Measurements from ENCODE around the gene ITPR1.

The ITPR1 gene

GRCh38 chr3:4689021-4689420 lies 195.9 kb downstream of the ITPR1 start:
- ChIA-PET CTCF (interaction anchor here (1.7 kb wide), 1 partner anchor 10 kb away, joined by 6 read pairs; no protein-coding TSS in a partner anchor), POLR2A (no interaction called here)
- no peak for DNase-seq
- Histone ChIP-seq H3K4me1 (ENCODE audit: control extremely low read depth in 1 of 4, control insufficient read depth in 4 of 4, insufficient read depth in 4 of 4, low read length in 3 of 4) (no peaks in the 10 kb centered on the region), H3K9me3 (ENCODE audit: control extremely low read depth in 1 of 5, control insufficient read depth in 4 of 5, insufficient read depth in 2 of 5, low read depth in 1 of 5, low read length in 4 of 5) (peaks cover 1 to 14% (median 4%) of the 10 kb centered on the region in 5 experiments), H3K27me3 (replicated peaks in 2 of 5; ENCODE audit: control insufficient read depth in 4 of 5, insufficient read depth in 5 of 5, low read length in 4 of 5) (no peaks in the 10 kb centered on the region), H3K36me3 (ENCODE audit: control insufficient read depth in 4 of 4, insufficient read depth in 4 of 4, low read length in 3 of 4) (peaks cover 56 to 96% (median 75%) of the 10 kb centered on the region in 4 experiments), H3K27ac (ENCODE audit: insufficient read depth in 1 of 2, low read depth in 1 of 2, low read length in 2 of 2, poor library complexity in 1 of 2, severe bottlenecking in 2 of 2) (no peak overlapping the region), H3K4me3 (ENCODE audit: control insufficient read depth in 1 of 7, extremely low read depth in 1 of 7, insufficient read depth in 4 of 7, low read depth in 2 of 7, low read length in 6 of 7) (no peak overlapping the region)

GRCh38 chr3:4690277-4690676 lies 197.1 kb downstream of the ITPR1 start:
- WGBS (ENCODE audit: insufficient coverage): no CpG with 5 or more reads among the region's 1 CpG
- Histone ChIP-seq H3K4me1 (ENCODE audit: control extremely low read depth in 1 of 4, control insufficient read depth in 4 of 4, insufficient read depth in 4 of 4, low read length in 3 of 4) (peaks cover 0 to 3% (median under 1%) of the 10 kb centered on the region in 4 experiments), H3K36me3 (ENCODE audit: control insufficient read depth in 4 of 4, insufficient read depth in 4 of 4, low read length in 3 of 4) (peaks cover 51 to 94% (median 71%) of the 10 kb centered on the region in 4 experiments), H3K4me3 (ENCODE audit: control insufficient read depth in 1 of 7, extremely low read depth in 1 of 7, insufficient read depth in 4 of 7, low read depth in 2 of 7, low read length in 6 of 7) (no peak overlapping the region), H3K9me3 (ENCODE audit: control extremely low read depth in 1 of 5, control insufficient read depth in 4 of 5, insufficient read depth in 2 of 5, low read depth in 1 of 5, low read length in 4 of 5) (peaks cover 1 to 14% (median 4%) of the 10 kb centered on the region in 5 experiments), H3K27me3 (replicated peaks in 2 of 5; ENCODE audit: control insufficient read depth in 4 of 5, insufficient read depth in 5 of 5, low read length in 4 of 5) (no peaks in the 10 kb centered on the region), H3K27ac (ENCODE audit: insufficient read depth in 1 of 2, low read depth in 1 of 2, low read length in 2 of 2, poor library complexity in 1 of 2, severe bottlenecking in 2 of 2) (no peak overlapping the region)
- CTCF ChIA-PET: interaction anchor here (1.7 kb wide), 1 partner anchor 369 kb away, joined by 3 read pairs; no protein-coding TSS in a partner anchor
- POLR2A ChIA-PET: no interaction called here
- no peak for DNase-seq

DNA sequence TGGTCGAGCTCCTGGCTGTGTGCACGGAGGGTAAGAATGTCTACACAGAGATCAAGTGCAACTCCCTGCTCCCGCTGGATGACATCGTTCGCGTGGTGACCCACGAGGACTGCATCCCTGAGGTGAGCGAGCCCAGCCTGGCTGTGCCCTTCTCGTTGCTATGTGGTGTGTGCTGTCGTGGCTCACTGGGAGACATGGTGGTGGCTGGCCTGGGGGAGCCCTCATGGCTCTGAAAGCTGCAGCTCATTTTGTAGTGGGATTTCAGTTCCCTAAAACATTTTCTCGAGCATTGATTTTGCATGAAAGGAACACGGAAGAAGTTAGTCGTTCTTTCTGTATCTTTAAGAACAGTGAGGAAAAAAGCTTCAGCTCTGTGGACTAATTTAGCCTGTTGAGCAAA lies 200.5 kb downstream of the ITPR1 start:
- 98% methylated on average over 11 of the region's 13 CpGs for WGBS (ENCODE audit: insufficient coverage)
- H3K9me3 ChIP-seq (ENCODE audit: control extremely low read depth in 1 of 5, control insufficient read depth in 4 of 5, insufficient read depth in 2 of 5, low read depth in 1 of 5, low read length in 4 of 5): peaks cover 0 to 11% (median 2%) of the 10 kb centered on the region in 5 experiments
- no peaks in the 10 kb centered on the region for H3K27me3 ChIP-seq (replicated peaks in 2 of 5; ENCODE audit: control insufficient read depth in 4 of 5, insufficient read depth in 5 of 5, low read length in 4 of 5)
- ChIA-PET POLR2A (no interaction called here), CTCF (interaction anchor here (0.9 kb wide), 1 partner anchor 10 kb away, joined by 4 read pairs; no protein-coding TSS in a partner anchor)
- peaks cover 0 to 8% (median 2%) of the 10 kb centered on the region in 4 experiments for H3K4me1 ChIP-seq (ENCODE audit: control extremely low read depth in 1 of 4, control insufficient read depth in 4 of 4, insufficient read depth in 4 of 4, low read length in 3 of 4)
- no peak overlapping the region for H3K27ac ChIP-seq (ENCODE audit: insufficient read depth in 1 of 2, low read depth in 1 of 2, low read length in 2 of 2, poor library complexity in 1 of 2, severe bottlenecking in 2 of 2)
- H3K4me3 ChIP-seq (ENCODE audit: control insufficient read depth in 1 of 7, extremely low read depth in 1 of 7, insufficient read depth in 4 of 7, low read depth in 2 of 7, low read length in 6 of 7): no peak overlapping the region
- peaks cover 21 to 85% (median 60%) of the 10 kb centered on the region in 4 experiments for H3K36me3 ChIP-seq (ENCODE audit: control insufficient read depth in 4 of 4, insufficient read depth in 4 of 4, low read length in 3 of 4)
- DNase-seq: no peak

DNA sequence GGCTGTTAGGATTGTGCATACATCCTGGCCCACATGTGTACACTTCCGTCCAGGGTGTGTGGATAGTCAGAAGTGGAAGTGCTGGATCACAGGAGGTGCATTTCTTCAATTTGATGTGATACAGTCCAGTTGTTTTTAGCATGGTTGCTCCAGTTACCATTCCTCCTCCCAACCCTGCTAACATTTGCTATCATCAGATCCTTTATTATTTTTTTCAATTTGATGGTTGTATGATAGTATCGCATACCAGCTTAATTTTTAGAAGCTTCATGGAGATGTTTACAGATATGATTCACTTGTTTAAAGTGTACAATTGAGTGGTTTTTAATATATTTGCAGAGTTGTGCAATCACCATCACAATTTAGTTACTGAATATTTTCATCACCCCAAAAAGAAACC lies 202.7 kb downstream of the ITPR1 start:
- H3K4me3 ChIP-seq (ENCODE audit: control insufficient read depth in 1 of 7, extremely low read depth in 1 of 7, insufficient read depth in 4 of 7, low read depth in 2 of 7, low read length in 6 of 7): no peak overlapping the region

DNA sequence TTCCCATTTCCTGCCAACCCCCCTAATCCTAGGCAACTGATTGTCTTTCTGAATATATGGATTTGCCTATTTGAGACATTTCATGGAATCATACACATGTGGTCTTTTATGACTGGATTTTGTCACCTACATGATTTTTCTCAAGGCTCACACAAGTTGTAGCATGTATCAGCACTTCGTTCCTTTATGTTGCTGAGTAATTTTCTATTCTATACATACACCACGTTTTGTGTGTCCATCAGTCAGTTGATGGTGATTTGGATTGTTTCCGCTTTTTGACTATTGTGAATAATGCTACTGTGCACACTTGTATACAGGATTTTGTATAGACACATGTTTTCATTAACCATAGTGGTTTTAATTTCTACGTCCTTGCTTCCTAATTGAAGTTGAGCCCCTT lies 203.1 kb downstream of the ITPR1 start:
- no peak overlapping the region for H3K27ac ChIP-seq (ENCODE audit: insufficient read depth in 1 of 2, low read depth in 1 of 2, low read length in 2 of 2, poor library complexity in 1 of 2, severe bottlenecking in 2 of 2)
- no CpG with 5 or more reads among the region's 4 CpGs for WGBS (ENCODE audit: insufficient coverage)
- H3K4me3 ChIP-seq (ENCODE audit: control insufficient read depth in 1 of 7, extremely low read depth in 1 of 7, insufficient read depth in 4 of 7, low read depth in 2 of 7, low read length in 6 of 7): no peak overlapping the region
- no peaks in the 10 kb centered on the region for H3K27me3 ChIP-seq (replicated peaks in 2 of 5; ENCODE audit: control insufficient read depth in 4 of 5, insufficient read depth in 5 of 5, low read length in 4 of 5)
- no peaks in the 10 kb centered on the region for H3K9me3 ChIP-seq (ENCODE audit: control extremely low read depth in 1 of 5, control insufficient read depth in 4 of 5, insufficient read depth in 2 of 5, low read depth in 1 of 5, low read length in 4 of 5)
- H3K4me1 ChIP-seq (ENCODE audit: control extremely low read depth in 1 of 4, control insufficient read depth in 4 of 4, insufficient read depth in 4 of 4, low read length in 3 of 4): peaks cover 0 to 8% (median 2%) of the 10 kb centered on the region in 4 experiments
- POLR2A ChIA-PET: no interaction called here
- peaks cover 21 to 81% (median 52%) of the 10 kb centered on the region in 4 experiments for H3K36me3 ChIP-seq (ENCODE audit: control insufficient read depth in 4 of 4, insufficient read depth in 4 of 4, low read length in 3 of 4)
- no peak for DNase-seq
- CTCF ChIA-PET: no interaction called here

More for the DNA sequence above, 202.7 kb downstream of the ITPR1 start:
- Histone ChIP-seq H3K4me1 (ENCODE audit: control extremely low read depth in 1 of 4, control insufficient read depth in 4 of 4, insufficient read depth in 4 of 4, low read length in 3 of 4) (peaks cover 0 to 8% (median 2%) of the 10 kb centered on the region in 4 experiments), H3K27ac (ENCODE audit: insufficient read depth in 1 of 2, low read depth in 1 of 2, low read length in 2 of 2, poor library complexity in 1 of 2, severe bottlenecking in 2 of 2) (no peak overlapping the region), H3K36me3 (ENCODE audit: control insufficient read depth in 4 of 4, insufficient read depth in 4 of 4, low read length in 3 of 4) (peaks cover 21 to 81% (median 53%) of the 10 kb centered on the region in 4 experiments), H3K27me3 (replicated peaks in 2 of 5; ENCODE audit: control insufficient read depth in 4 of 5, insufficient read depth in 5 of 5, low read length in 4 of 5) (no peaks in the 10 kb centered on the region), H3K9me3 (ENCODE audit: control extremely low read depth in 1 of 5, control insufficient read depth in 4 of 5, insufficient read depth in 2 of 5, low read depth in 1 of 5, low read length in 4 of 5) (no peaks in the 10 kb centered on the region)
- POLR2A ChIA-PET: interaction anchor here (1.1 kb wide), 1 partner anchor 283 kb away, joined by 3 read pairs; the partner anchor contains the start of gene BHLHE40
- CTCF ChIA-PET: interaction anchor here (0.9 kb wide), 1 partner anchor 18 kb away, joined by 3 read pairs; no protein-coding TSS in a partner anchor
- no CpG with 5 or more reads among the region's 2 CpGs for WGBS (ENCODE audit: insufficient coverage)
- no peak for DNase-seq

DNA sequence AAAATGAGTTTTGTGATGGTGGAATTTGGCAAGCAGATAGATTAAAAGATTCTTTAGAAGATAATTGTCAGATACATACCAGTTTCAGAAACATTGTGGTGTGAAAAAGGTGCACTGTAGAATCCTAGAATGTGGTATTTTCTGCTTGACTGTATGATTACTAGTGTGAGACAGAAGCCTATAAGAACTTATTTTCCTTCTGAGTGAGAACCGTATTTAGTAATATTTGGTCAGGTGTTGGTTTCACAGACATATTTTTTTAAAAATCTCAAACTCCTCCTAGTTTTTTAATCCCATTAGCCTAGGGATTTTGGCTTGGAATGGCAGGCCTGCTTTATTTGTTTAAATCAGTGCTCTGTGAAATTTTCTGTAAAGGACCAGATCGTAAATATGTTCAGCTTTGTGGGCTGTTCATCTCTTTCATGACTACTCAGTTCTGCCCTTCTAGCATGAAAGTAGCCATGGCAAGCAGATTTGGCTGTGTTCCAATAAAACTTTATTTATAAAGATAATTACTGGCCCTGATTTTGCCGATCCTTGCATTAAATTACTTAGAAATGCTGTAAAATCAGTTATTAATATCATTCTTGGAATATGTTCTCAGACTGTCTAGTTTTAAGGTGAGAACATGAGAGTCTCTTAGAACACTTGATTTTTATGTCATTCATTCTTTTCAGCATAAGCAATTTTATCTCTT lies 205.1 kb downstream of the ITPR1 start:
- Histone ChIP-seq H3K4me3 (ENCODE audit: control insufficient read depth in 1 of 7, extremely low read depth in 1 of 7, insufficient read depth in 4 of 7, low read depth in 2 of 7, low read length in 6 of 7) (no peak overlapping the region), H3K4me1 (ENCODE audit: control extremely low read depth in 1 of 4, control insufficient read depth in 4 of 4, insufficient read depth in 4 of 4, low read length in 3 of 4) (peaks cover 0 to 16% (median 4%) of the 10 kb centered on the region in 4 experiments), H3K27me3 (replicated peaks in 2 of 5; ENCODE audit: control insufficient read depth in 4 of 5, insufficient read depth in 5 of 5, low read length in 4 of 5) (no peaks in the 10 kb centered on the region), H3K9me3 (ENCODE audit: control extremely low read depth in 1 of 5, control insufficient read depth in 4 of 5, insufficient read depth in 2 of 5, low read depth in 1 of 5, low read length in 4 of 5) (no peaks in the 10 kb centered on the region), H3K36me3 (ENCODE audit: control insufficient read depth in 4 of 4, insufficient read depth in 4 of 4, low read length in 3 of 4) (peaks cover 22 to 83% (median 50%) of the 10 kb centered on the region in 4 experiments), H3K27ac (ENCODE audit: insufficient read depth in 1 of 2, low read depth in 1 of 2, low read length in 2 of 2, poor library complexity in 1 of 2, severe bottlenecking in 2 of 2) (no peak overlapping the region)
- POLR2A ChIA-PET: interaction anchor here (0.8 kb wide), 1 partner anchor 297 kb away, joined by 4 read pairs; no protein-coding TSS in a partner anchor
- 100% methylated on average over 1 of the region's 3 CpGs for WGBS (ENCODE audit: insufficient coverage)
- CTCF ChIA-PET: no interaction called here
- DNase-seq: no peak

GRCh38 chr3:4703054-4703480 lies 209.9 kb downstream of the ITPR1 start:
- 53% methylated on average over 2 of the region's 3 CpGs for WGBS (ENCODE audit: insufficient coverage)
- Histone ChIP-seq H3K36me3 (ENCODE audit: control insufficient read depth in 4 of 4, insufficient read depth in 4 of 4, low read length in 3 of 4) (peaks cover 28 to 81% (median 56%) of the 10 kb centered on the region in 4 experiments), H3K4me1 (ENCODE audit: control extremely low read depth in 1 of 4, control insufficient read depth in 4 of 4, insufficient read depth in 4 of 4, low read length in 3 of 4) (peaks cover 0 to 38% (median 11%) of the 10 kb centered on the region in 4 experiments), H3K9me3 (ENCODE audit: control extremely low read depth in 1 of 5, control insufficient read depth in 4 of 5, insufficient read depth in 2 of 5, low read depth in 1 of 5, low read length in 4 of 5) (peaks cover 0 to 4% (median 0%) of the 10 kb centered on the region in 5 experiments), H3K4me3 (ENCODE audit: control insufficient read depth in 1 of 7, extremely low read depth in 1 of 7, insufficient read depth in 4 of 7, low read depth in 2 of 7, low read length in 6 of 7) (no peak overlapping the region), H3K27ac (ENCODE audit: insufficient read depth in 1 of 2, low read depth in 1 of 2, low read length in 2 of 2, poor library complexity in 1 of 2, severe bottlenecking in 2 of 2) (peak overlapping the region in 1 of 2 experiments; percentile 51), H3K27me3 (replicated peaks in 2 of 5; ENCODE audit: control insufficient read depth in 4 of 5, insufficient read depth in 5 of 5, low read length in 4 of 5) (no peaks in the 10 kb centered on the region)
- ChIA-PET POLR2A (no interaction called here), CTCF (interaction anchor here (1.1 kb wide), 1 partner anchor 18 kb away, joined by 3 read pairs; no protein-coding TSS in a partner anchor)
- DNase-seq: no peak
